AG10803 (cell line): ENCODE results near the gene CIDEA.
A peak's percentile ranks its signal among the peaks of the same experiment; 100 is the strongest.

ENCODE experiments used
- DNase-seq: peaks from one replicate; pipeline ENCODE4 v3.0.0; 2010; ENCODE audit warnings: low read depth
- H3K4me3 ChIP-seq: 2 replicates; pipeline ENCODE4 v1.5.1; 2011; ENCODE audit warnings: mild to moderate bottlenecking, low read length, control low read depth
- TF ChIP-seq, protein P1 (sequence below): conservative IDR thresholded peaks from 2 replicates; pipeline ENCODE4 v1.5.1; 2011; ENCODE audit warnings: mild to moderate bottlenecking, low read length, control low read depth, inconsistent platforms

Gene CIDEA

GRCh38 chr18:12256951-12257350 is 2.8 kb downstream of the CIDEA start:
- TF ChIP-seq, protein P1, sequence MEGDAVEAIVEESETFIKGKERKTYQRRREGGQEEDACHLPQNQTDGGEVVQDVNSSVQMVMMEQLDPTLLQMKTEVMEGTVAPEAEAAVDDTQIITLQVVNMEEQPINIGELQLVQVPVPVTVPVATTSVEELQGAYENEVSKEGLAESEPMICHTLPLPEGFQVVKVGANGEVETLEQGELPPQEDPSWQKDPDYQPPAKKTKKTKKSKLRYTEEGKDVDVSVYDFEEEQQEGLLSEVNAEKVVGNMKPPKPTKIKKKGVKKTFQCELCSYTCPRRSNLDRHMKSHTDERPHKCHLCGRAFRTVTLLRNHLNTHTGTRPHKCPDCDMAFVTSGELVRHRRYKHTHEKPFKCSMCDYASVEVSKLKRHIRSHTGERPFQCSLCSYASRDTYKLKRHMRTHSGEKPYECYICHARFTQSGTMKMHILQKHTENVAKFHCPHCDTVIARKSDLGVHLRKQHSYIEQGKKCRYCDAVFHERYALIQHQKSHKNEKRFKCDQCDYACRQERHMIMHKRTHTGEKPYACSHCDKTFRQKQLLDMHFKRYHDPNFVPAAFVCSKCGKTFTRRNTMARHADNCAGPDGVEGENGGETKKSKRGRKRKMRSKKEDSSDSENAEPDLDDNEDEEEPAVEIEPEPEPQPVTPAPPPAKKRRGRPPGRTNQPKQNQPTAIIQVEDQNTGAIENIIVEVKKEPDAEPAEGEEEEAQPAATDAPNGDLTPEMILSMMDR: no peak
- DNase-seq: peak; percentile 8
- H3K4me3 ChIP-seq: no peak overlapping the region

DNA sequence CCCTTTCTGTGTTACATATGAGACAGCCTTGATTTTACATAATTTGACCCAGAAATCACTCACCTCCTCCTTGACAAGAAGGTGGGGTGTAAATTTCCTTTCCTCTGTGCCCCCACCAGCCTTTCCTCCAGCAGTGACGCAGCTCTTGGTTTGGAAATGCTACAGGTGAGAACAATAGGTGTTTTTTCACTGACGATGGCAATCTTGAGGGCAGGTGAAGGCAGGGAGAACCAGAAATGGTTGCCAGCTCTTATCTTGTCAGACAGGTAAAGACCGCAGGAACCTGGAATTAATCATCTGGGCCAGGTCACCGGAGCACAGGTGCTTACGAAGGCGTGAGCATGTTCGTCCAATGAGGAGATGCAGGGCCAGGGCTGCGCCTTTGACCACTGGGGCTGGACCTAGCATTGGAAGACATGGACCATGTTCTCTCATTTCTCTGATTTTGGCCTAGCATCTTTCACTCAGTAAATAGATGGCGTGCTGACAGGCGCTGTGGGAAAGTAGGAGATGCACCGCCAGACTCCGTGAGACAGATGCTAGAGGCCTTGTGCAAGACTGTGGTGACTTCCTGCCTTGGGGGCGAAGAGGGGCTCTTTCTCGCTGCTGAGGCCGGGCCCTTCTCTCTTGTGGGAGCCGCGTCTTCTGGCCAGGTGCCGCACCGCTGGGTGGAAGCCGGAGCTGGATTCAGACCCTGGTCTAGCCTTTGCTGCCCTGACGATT is 4.0 kb downstream of the CIDEA start:
- TF ChIP-seq, protein P1: no peak
- no peak overlapping the region for H3K4me3 ChIP-seq
- DNase-seq: no peak

DNA sequence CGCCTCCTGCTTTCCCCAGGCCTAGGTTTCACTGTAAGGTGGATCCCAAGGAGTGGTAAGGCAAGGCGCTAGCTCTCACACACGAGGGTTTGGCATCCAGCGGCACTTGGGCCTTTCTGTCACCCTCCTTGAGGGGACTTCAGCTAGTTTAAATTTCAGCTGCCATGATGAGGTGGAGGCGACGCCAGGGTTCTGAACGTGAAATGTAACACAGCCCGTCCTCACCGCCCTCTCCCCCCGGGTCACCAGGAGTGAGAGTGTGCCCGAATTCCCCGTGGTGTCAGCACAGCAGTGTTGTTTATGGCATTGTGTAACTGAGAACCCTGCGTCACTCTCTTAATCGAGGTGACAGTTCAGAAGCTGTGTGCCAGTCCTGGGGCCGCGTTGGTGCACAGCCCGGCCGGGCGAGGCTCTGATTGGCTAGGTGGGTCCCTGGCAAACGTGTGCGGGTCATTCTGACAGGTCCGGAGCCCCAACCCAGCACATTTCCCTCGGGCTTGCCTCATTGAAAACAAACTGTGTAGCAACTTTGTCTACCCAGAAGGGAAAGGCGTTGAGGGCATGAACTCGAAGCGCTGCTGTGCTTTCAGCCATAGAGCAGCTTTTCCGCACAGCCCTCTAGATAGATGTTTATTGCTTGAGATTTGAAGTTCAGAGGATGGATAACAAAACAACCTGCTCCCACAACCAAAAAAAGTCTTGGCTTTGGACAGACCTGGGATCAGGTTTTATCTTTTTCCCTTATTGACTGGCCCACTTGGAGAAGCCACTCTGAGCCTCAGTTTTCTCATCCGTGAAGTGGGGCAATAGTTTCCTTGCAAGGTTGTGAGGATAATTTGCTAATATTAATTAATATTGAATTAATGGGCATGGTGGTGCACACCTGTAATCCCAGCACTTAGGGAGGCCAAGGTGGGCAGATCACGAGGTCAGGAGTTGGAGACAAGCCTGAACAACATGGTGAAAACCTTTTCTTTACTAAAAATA is 4.9 kb downstream of the CIDEA start:
- DNase-seq: no peak
- TF ChIP-seq, protein P1: no peak
- no peak overlapping the region for H3K4me3 ChIP-seq

GRCh38 chr18:12262748-12263147 is 8.6 kb downstream of the CIDEA start:
- no peak for DNase-seq
- no peak overlapping the region for H3K4me3 ChIP-seq
- TF ChIP-seq, protein P1: no peak

DNA sequence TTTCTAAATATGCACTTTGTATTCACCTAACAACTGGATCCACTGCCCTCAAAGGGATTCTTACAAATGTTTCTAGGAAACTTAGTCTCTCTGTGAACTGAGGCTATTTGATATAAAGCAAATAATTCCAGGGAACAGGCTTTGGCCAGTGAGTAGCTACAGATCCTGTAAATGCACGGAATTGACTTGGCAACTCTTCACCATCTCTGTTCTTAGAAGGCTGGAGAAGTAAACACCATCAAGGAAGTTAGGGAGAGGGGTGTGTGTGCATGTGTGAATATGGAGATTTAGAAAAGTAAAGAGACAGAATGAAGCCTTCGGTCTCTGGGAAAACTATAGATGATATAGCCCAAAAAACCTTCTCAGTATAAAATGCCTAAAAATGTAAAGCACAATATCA is 10.7 kb downstream of the CIDEA start:
- DNase-seq: no peak
- H3K4me3 ChIP-seq: no peak overlapping the region
- TF ChIP-seq, protein P1: no peak

DNA sequence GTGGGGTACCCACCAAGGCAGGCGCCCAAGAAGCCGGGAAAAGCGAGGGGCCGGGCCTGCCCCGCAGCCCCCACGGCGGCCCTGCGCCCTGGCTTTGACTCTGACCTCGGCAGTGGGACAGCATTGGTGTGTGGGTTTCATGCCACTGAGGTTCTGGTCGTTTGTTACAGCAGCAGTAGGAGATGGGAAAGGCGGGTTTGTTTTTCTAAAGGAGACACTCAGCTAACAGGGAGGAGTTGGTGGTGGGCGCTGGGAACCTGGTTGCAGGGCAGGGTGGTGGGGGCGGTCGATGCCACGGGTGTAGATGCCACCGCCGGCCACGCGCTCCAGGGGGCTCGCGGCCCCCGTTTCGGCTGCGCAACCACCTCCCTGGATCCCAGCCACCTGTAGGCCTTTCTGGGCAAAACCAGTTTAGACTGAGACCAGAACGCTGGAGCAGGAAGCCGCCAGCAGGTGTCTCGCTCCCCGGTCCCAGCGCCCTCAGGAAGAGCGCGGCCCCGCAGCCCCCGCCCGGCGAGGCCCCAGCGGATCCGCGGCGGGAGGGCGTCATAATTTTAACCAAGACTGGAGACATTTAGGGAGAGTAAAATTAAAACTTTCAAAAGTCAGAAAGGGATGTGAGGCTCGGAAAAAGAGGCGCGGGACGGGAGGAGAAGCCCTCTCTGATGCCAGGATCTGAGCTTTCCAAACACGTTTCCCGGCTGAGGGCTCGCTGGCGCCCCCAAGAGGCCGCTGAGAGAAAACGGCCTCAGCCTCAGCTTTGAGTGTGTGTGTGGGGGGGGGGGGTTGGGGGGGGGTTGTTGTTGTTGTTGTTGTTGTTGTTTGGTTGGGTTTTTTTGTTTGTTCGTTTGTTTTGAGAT is 17.4 kb downstream of the CIDEA start:
- TF ChIP-seq, protein P1: peak; percentile 60
- DNase-seq: peak; percentile 77
- H3K4me3 ChIP-seq: peak overlapping the region; percentile 58
